ENCODE data around the gene DNAJC16.

- TF ChIP-seq POLR2A (IDR thresholded peaks at IDR 0.05; ENCODE audit: low read depth, low read length) (no peak), POLR2AphosphoS5 (IDR thresholded peaks at IDR 0.05; ENCODE audit: low read depth, low read length) (no peak), TAF1 (IDR thresholded peaks at IDR 0.05; ENCODE audit: low read depth, low read length) (no peak), PAX5 (IDR thresholded peaks at IDR 0.05; ENCODE audit: insufficient read depth, low read length, severe bottlenecking) (no peak), POU2F2 (IDR thresholded peaks at IDR 0.05; ENCODE audit: low read depth, low read length) (no peak)
These were observed 95.3 kb downstream of the DNAJC16 start for GRCh38 chr1:15621975-15622374.
